Measurements from ENCODE around the gene DSG2.
"Not testable (repeated sequence)": the region's sequence is repeated elsewhere in the genome, so short reads cannot be mapped to it uniquely, and the experiment has no call there.

The DSG2 gene

DNA sequence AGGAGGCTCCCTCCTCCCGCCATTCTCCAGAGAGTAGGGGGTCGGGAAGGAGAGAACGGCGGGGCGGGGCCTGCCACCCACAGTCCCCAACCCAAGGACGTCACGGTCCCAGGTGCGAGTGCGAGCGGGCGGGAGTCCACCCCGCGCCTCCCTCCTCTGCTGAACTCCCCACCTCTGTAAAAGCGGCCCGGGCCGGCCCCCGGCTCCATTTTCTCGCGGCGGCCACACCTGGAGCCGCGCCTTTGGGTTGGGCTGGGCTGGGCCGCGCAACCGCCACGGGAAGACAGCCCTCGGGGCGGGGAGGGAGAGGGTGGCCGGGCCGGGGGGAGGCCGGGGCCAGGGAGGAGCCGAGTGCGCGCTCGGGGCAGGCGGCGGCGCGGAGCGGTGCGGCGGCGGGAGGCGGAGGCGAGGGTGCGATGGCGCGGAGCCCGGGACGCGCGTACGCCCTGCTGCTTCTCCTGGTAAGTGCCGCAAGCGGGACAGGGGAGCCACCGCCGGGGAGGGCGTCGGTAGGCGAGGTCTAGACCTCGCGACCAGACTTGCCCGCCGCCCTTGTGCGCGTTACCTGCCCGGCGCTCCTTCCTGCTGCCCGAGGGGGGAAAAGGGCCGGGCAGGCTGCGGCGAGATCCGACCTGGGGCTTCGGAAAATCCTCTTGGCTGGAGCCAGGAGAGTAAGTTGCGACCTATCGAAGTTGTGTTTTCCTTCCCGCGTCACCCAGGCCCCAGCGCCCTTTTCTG is at the start of gene DSG2:
TSS of gene DSG2 (plus strand) at position 342 of the 738 bp plus-strand sequence. CDS start at position 417, 75 bp downstream.
- no peak for DNase-seq

DNA sequence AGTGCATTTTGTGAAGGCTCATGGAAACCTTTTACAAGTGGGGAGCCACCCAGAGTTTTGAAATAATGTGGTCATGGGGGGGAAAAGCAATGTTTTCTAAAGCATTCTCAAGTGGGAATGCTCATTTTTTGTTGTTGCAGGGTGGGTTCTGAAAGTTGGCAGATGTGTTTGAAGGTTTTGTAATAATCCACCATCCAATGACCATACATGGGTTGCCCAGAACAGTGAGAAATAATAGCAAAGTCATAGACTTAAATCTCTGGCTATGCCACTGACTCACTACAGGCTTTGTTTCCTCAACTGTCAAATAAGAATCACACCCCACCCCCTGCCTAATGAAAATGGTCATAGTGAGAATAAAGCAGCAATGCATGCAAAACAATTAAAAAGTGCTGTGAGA is 47.6 kb upstream of the DSG2 start:
- DNase-seq = no peak

DNA sequence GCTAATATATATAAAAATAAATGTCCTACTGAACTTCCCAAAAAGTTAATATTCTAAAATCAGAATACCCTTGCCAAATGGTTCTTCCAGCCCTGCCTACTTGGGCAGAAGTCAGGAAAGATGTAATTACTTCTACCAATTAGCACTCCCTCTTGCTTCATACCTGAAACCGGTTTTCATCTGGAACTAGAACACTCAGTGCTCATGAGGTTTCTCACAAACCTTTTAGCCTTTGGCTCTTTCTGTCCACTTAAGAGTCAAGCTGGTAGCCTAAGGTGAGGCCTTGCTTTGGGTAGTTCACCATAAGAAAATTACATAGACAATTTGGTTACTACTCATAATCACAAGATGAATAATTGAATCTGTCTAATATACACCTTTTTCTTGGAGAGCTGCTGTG is 46.4 kb upstream of the DSG2 start:
- DNase-seq = no peak

- no peak for DNase-seq
Measured at GRCh38 chr18:31454066-31454708, 43.8 kb upstream of the DSG2 start.

DNA sequence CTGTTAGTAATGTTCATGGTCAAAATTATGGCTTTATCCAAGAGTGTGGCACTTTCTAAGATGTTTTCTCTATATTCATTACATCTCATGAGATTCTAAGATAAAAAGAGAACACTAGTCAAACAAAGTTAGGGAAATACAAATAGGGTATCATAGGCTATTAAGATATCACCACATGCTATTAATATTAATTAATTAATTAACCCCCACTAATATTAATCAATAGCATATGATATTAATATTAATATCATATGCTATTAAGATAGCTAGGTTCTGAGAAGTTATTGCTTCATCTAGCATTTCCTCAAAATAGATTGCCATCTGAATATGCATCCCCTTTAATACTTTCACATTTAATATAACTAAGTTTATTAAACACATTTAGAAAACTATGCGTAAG is 28.3 kb upstream of the DSG2 start:
- no peak for DNase-seq

DNA sequence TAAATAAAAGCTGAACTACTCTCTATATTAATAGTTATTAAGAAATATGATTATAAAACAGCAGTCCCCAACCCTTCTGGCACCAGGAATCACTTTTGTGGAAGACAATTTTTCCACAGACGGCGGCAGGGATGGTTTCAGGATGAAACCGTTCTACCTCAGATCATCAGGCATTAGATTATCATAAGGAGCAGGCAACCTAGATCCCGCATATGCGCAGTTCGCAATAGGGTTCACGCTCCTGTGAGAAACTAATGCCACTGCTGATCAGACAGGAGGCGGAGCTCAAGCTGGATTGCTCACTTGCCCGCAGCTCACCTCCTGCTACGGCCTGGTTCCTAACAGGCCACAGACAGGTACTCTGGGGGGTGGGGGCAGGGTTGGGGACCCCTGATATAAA is 19.3 kb upstream of the DSG2 start:
- DNase-seq = no peak

DNA sequence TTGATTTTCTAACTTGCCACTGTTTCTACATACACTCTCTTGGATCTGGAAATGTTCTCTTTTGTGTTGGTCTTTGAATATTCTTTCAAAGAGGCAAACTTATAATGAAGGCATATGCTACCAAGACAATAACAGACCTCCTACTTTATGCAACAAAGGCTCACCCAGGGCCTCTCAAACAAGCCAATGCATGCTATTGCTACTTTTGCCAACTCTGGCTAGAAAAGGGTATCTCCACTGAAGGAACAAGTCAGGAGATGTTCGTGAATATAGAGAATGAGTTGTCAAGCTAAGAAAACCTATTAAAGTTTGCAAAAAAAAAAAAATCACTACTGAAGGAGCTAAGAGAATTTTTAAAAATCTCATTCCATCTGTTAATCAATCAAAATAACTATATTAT is 15.9 kb upstream of the DSG2 start:
- no peak for DNase-seq

- DNase-seq = no peak
Measured at GRCh38 chr18:31483396-31483795, 14.6 kb upstream of the DSG2 start.

- DNase-seq = no peak
Measured at GRCh38 chr18:31484461-31484860, 13.5 kb upstream of the DSG2 start.

GRCh38 chr18:31486165-31486564 is 11.8 kb upstream of the DSG2 start:
- no peak for DNase-seq

DNA sequence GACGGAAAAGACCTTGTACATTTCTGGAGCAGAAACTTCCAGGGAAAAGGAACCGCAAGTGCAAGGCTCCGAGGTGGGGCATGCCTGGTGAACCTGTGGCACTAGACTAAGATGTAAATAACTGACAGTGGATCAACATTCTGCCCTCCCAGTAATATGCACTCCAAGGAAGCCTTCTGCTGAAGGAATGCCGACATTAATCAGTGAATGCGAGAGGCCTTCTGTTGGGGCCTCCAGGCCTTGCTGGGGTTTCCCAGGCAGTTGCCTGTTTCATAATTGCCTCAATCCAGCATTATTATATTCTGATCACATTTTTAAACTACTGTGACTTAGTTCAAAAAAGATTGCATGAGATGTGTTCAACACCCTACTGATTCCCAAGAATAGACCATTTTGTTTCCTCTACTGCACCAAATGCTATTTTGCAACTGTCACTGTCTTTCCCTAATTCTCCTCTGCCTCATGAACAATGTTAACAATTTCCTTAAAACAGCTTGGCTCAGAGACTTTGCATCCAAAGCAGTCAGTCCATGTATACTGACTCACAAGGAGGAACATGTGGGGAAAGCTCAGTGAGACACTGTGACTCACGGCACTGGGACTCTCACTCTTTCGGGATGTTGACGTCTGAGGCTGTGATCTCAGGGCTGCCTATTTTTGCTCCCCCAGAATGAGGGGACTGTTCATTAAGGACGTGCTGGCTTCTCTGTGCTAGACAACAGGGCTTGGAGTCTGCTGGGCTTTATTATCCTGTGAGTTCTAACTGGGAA is 10.5 kb upstream of the DSG2 start:
- no peak for DNase-seq

- DNase-seq = no peak
Measured at GRCh38 chr18:31489311-31489710, 8.7 kb upstream of the DSG2 start.

DNA sequence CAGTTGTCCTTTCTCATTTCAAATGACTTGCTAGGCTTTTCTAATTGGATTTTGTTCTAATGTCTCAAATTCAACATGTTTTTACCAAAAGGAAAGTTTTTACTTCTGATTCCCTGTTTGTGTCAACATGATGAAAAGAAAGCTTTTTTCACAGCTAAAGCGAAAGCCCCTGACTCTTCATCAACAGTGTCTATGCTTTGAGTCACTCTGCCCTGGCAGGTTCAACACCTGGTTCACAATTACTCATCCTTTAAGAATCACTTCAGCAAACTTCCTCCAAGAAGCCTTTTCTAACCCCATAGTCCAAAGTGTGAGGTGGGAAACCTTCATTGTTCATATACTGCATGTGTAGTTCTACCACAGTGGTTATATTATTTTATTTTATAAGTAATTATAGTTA is 7.6 kb upstream of the DSG2 start:
- DNase-seq = no peak

DNA sequence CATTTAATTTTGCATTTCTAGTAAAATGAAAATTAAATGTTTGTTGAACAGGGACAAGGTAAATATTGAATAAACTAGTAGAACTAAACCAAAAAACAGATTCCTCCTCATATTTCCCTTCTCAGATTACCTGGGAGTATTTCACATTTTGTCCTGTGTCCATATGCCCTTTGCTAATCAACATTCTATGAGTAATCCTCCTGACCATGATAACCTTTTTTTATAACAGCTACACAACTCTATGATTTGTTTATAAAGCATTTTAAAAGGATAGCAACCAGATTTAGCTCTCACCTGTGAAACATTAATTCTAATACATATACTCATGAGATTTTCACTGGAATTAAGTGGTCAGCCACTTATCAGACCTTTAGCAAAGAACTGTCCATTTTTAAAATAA is 7.1 kb upstream of the DSG2 start:
- DNase-seq = no peak

DNA sequence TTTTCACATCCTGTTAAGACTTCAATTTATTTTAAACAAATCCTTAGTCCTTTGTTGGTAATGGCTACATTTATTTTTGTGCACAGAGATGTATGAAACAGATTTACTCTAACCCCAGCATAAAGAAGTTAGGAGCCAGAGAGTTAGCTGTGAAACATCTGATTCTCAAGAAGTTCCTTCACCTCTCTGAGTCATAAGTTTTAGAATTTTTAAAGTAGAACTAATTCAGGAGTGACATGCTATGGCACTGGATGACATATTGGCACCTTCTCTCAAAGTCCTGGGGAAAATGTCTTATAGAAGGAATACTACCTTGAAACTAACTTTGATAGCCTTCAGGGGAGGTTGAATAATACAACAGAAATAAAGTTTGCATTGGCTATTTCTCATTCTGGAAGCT is 6.4 kb upstream of the DSG2 start:
- DNase-seq = no peak

GRCh38 chr18:31492671-31493070 is 5.3 kb upstream of the DSG2 start:
- no peak for DNase-seq

- no peak for DNase-seq
Measured at GRCh38 chr18:31493171-31493570, 4.8 kb upstream of the DSG2 start.

- DNase-seq = no peak
Measured at GRCh38 chr18:31493941-31494340, 4.0 kb upstream of the DSG2 start.

DNA sequence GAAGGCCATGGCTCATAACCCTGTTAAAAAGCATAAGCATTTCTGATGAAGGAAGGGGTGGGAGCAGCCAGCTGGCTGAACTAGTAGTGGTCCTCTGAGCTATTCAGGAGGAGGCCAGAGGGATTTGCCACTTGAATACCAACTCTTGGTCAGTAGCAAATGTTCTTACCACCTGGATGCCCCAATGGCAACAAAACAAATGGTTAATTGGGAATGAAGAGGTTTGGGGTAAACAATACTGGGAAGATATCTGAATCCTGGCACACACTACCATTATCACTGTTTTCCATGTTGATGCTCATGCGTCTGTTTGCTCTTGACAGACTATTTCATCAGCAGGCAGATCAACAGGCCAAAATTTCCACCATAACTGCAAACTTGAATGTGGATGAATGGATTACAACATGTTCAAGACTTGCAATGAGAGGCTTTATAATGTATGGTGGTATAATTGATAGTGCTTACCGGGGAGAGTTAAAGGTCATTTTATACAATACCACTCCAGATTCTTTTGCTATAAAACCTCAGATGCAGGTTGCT is 3.2 kb upstream of the DSG2 start:
- not testable (repeated sequence) for DNase-seq

- no peak for DNase-seq
Measured at GRCh38 chr18:31497404-31497835, 557 bp upstream of the DSG2 start.

- no peak for DNase-seq
Measured at GRCh38 chr18:31498574-31499524, 872 bp downstream of the DSG2 start.

GRCh38 chr18:31500051-31500688 is 2.2 kb downstream of the DSG2 start:
- no peak for DNase-seq
